Natural killer cell (primary cell): ENCODE results near the gene APCDD1L. TPM values are rescaled to one million over a fixed set of nuclear protein-coding genes. Genes with fewer than 3 reads are reported as not detected.
A peak's percentile ranks its signal among the peaks of the same experiment; 100 is the strongest.
"Not testable (repeated sequence)": the region's sequence is repeated elsewhere in the genome, so short reads cannot be mapped to it uniquely, and the experiment has no call there.

Experiments
- ATAC-seq, 3 donors: fragments of 150-1000 bp in 2 of 3; fragments of 200-7000 bp in 1 of 3; cut with Tn5 transposase; 1 replicate in 1 of 3; 2 replicates in 2 of 3; pipeline ENCODE4 v1.10.0; 2021; ENCODE audit warnings: mild to moderate bottlenecking in 2 of 3, moderate library complexity in 2 of 3
- DNase-seq, 2 donors: peaks; one replicate each; pipeline versions ENCODE4 v3.0.0 to v3.0.0-alpha.2; 2013 to 2021; ENCODE audit warnings: mixed read lengths in 1 of 2
- H3K27ac ChIP-seq: one replicate; pipeline ENCODE4 v1.5.1; 2013; ENCODE audit warnings: mild to moderate bottlenecking, low read length
- H3K27me3 ChIP-seq: one replicate; pipeline ENCODE4 v1.6.1; 2013; ENCODE audit warnings: low read length; ENCODE audit not compliant: control insufficient read depth, insufficient read depth
- H3K36me3 ChIP-seq: one replicate; pipeline ENCODE4 v1.6.1; 2013; ENCODE audit warnings: low read length; ENCODE audit not compliant: control insufficient read depth, insufficient read depth
- H3K4me1 ChIP-seq: one replicate; pipeline ENCODE4 v1.6.1; 2013; ENCODE audit warnings: low read length; ENCODE audit not compliant: control insufficient read depth, insufficient read depth
- H3K4me3 ChIP-seq: one replicate; pipeline ENCODE4 v1.5.1; 2013; ENCODE audit warnings: low read length
- H3K9me3 ChIP-seq: one replicate; pipeline ENCODE4 v1.6.1; 2013; ENCODE audit warnings: low read length; ENCODE audit not compliant: control insufficient read depth, insufficient read depth
- H3K27ac Mint-ChIP-seq, 2 donors: one replicate each; pipeline ENCODE4 v1.8.0; 2022; ENCODE audit warnings: mild to moderate bottlenecking in 2 of 2, mixed read lengths in 2 of 2, moderate library complexity in 1 of 2
- H3K27me3 Mint-ChIP-seq, 2 donors: one replicate each; pipeline ENCODE4 v1.8.0; 2022; ENCODE audit warnings: low read depth in 2 of 2, mixed read lengths in 2 of 2
- H3K36me3 Mint-ChIP-seq: one replicate; pipeline ENCODE4 v1.8.0; 2022; ENCODE audit warnings: mixed read lengths
- H3K4me1 Mint-ChIP-seq, 2 donors: one replicate each; pipeline ENCODE4 v1.8.0; 2022; ENCODE audit warnings: mixed read lengths in 2 of 2
- H3K4me3 Mint-ChIP-seq: one replicate; pipeline ENCODE4 v1.8.0; 2022; ENCODE audit warnings: mild to moderate bottlenecking, moderate library complexity, mixed read lengths
- H3K9me3 Mint-ChIP-seq, 2 donors: one replicate each; pipeline ENCODE4 v1.8.0; 2022; ENCODE audit warnings: mixed read lengths in 2 of 2
- CTCF ChIP-seq: fragments of 200-600 bp; IDR thresholded peaks from one replicate; pipeline ENCODE4 v1.8.0; 2022; ENCODE audit warnings: antibody characterized with exemption
- WGBS: methylation state at CpG from one replicate; pipeline ENCODE4 v1.1.7; 2013; ENCODE audit warnings: missing lambda C conversion rate; ENCODE audit not compliant: insufficient coverage; 5-methylcytosine and 5-hydroxymethylcytosine counted together
- intact Hi-C: fragments of 100-400 bp; cut with micrococcal nuclease; formaldehyde crosslinking; loops from one replicate; pipeline ENCODE4 v1.14.2; 2022
- total RNA-seq, 4 donors: library from RNA; stranded (reverse); fragments of 120-200 nt in 1 of 4; gene quantifications; one replicate each; pipeline versions ENCODE4 v1.2.3 to v1.2.4, GENCODE V29; 2013 to 2022

The APCDD1L gene
- total RNA-seq, 3 donors from 2014 or later (not counting 1 experiment from before 2014, with no cell fraction given): not detected

DNA sequence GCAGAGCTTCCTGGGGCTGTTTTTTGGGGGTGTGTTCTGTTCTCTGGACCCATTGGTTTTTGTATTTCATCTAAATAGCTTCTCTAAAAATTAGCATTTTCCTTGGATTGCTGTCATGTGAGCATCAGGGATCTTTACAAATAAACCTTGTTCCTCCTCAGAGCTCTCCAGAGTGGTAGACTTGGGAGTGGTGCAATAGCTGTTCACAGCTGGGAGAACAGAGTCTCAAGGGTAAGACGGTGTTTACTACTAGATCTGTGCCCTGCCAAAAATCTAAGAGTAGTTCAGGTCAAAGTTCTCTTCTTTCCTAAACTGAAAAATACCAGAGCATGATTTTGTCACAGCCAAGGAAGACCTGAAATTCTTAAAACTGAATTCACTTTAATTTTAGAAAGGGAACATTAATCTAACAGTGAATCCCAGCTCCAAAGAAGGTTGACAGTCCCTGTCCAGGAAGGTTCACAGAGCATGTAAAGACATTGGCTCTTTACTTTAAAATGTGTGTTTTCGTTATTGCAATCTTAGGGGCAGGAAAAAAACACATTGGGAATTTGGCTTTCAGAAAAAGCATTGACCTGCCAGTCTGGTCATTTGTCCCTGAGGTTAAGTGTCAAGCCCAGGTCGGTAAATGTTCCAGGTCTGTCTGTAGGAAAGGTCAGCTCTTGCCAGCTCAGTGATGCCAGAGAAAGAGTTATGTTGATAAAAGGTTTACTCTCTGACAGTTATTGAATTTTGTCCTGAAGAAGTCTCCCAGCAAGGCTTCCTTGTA lies 82.8 kb downstream of the APCDD1L start:
- intact Hi-C loops: no loop called here
- DNase-seq (no peak), ATAC-seq (no peak)
- Mint-ChIP-seq H3K27ac (peak overlapping the region; percentile 8 to 79), H3K4me3 (no peak overlapping the region), H3K9me3 (no peaks in the 10 kb centered on the region), H3K36me3 (no peaks in the 10 kb centered on the region), H3K4me1 (peaks cover 34 to 47% of the 10 kb centered on the region in 2 donors), H3K27me3 (no peaks in the 10 kb centered on the region)
- Histone ChIP-seq H3K36me3 (peaks cover 3% of the 10 kb centered on the region), H3K9me3 (no peaks in the 10 kb centered on the region), H3K4me3 (no peak overlapping the region), H3K27me3 (no peaks in the 10 kb centered on the region), H3K27ac (no peak overlapping the region), H3K4me1 (no peaks in the 10 kb centered on the region)
- TF ChIP-seq CTCF: no peak
- 99% methylated on average over 3 of the region's 3 CpGs for WGBS

DNA sequence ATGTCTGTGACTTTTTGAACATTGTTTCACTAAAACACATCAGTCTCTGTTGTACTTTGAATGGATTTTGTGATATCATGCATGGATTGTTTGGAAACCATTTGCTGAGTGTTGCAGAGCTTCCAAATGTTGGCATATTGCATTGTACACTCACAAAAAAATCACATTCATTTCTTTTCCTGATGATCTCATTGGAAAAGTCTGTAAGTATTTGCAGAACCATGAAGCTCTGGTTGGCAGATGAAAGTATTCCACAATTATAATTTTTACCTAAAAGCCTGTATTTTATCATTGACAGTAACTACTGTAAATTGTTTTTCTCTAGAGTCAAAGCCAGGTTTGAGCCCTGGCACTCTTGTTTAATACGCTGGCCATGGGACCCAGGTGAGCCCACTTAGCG lies 84.1 kb downstream of the APCDD1L start:
- DNase-seq (no peak), ATAC-seq (no peak)
- H3K4me1 ChIP-seq: no peaks in the 10 kb centered on the region
- intact Hi-C loops: no loop called here
- no peak overlapping the region for H3K4me3 Mint-ChIP-seq
- no peak overlapping the region for H3K27ac ChIP-seq
- TF ChIP-seq CTCF: no peak
- H3K4me3 ChIP-seq: no peak overlapping the region
- no peaks in the 10 kb centered on the region for H3K9me3 ChIP-seq
- peaks cover 30 to 45% of the 10 kb centered on the region in 2 donors for H3K4me1 Mint-ChIP-seq
- no peak overlapping the region for H3K27ac Mint-ChIP-seq
- peaks cover 3% of the 10 kb centered on the region for H3K36me3 ChIP-seq
- no peaks in the 10 kb centered on the region for H3K27me3 ChIP-seq
- H3K36me3 Mint-ChIP-seq: no peaks in the 10 kb centered on the region
- 92% methylated on average over 2 of the region's 2 CpGs for WGBS
- H3K9me3 Mint-ChIP-seq: no peaks in the 10 kb centered on the region
- H3K27me3 Mint-ChIP-seq: no peaks in the 10 kb centered on the region

GRCh38 chr20:58429303-58429702 lies 85.9 kb downstream of the APCDD1L start:
- 98% methylated on average over 7 of the region's 7 CpGs for WGBS
- ATAC-seq: no peak
- intact Hi-C loops: no loop called here
- no peaks in the 10 kb centered on the region for H3K36me3 Mint-ChIP-seq
- Histone ChIP-seq H3K9me3 (no peaks in the 10 kb centered on the region), H3K27me3 (no peaks in the 10 kb centered on the region), H3K4me3 (no peak overlapping the region), H3K27ac (no peak overlapping the region), H3K36me3 (peaks cover 5% of the 10 kb centered on the region), H3K4me1 (no peaks in the 10 kb centered on the region)
- no peak for TF ChIP-seq CTCF
- no peaks in the 10 kb centered on the region for H3K9me3 Mint-ChIP-seq
- peaks cover 31 to 38% of the 10 kb centered on the region in 2 donors for H3K4me1 Mint-ChIP-seq
- H3K4me3 Mint-ChIP-seq: no peak overlapping the region
- H3K27ac Mint-ChIP-seq: no peak overlapping the region
- DNase-seq: no peak
- no peaks in the 10 kb centered on the region for H3K27me3 Mint-ChIP-seq

DNA sequence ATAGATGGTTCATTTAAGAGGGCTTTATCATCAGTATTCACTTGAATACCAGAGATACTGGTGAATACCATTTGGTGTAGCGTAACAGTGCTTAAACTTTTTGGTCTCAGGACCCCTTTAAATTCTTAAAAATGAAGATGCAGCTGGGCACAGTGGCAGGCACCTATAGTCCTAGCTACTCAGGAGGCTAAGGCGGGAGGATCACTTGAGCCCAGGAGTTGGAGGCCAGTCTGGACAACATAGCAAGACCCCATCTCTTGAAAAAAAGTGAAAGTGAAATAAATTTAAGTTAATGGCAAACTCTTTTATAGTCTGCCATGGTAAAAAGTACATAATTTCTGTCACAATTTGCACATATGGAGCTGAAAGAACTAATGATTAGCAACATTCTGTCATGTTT lies 86.8 kb downstream of the APCDD1L start:
- no peak for DNase-seq
- Histone ChIP-seq H3K4me1 (no peaks in the 10 kb centered on the region), H3K9me3 (no peaks in the 10 kb centered on the region), H3K27me3 (no peaks in the 10 kb centered on the region), H3K27ac (no peak overlapping the region), H3K4me3 (no peak overlapping the region), H3K36me3 (peaks cover 6% of the 10 kb centered on the region)
- ATAC-seq: no peak
- Mint-ChIP-seq H3K36me3 (no peaks in the 10 kb centered on the region), H3K4me1 (peaks cover 25 to 35% of the 10 kb centered on the region in 2 donors), H3K9me3 (no peaks in the 10 kb centered on the region), H3K4me3 (no peak overlapping the region), H3K27me3 (no peaks in the 10 kb centered on the region), H3K27ac (no peak overlapping the region)
- WGBS: 95% methylated on average over 2 of the region's 2 CpGs
- no peak for TF ChIP-seq CTCF
- intact Hi-C loops: no loop called here

- H3K4me3 ChIP-seq, H3K4me3 Mint-ChIP-seq, DNase-seq, H3K4me1 ChIP-seq, H3K27ac Mint-ChIP-seq, H3K9me3 ChIP-seq, ATAC-seq, intact Hi-C loops, H3K27ac ChIP-seq, H3K9me3 Mint-ChIP-seq, H3K27me3 Mint-ChIP-seq, H3K27me3 ChIP-seq, H3K36me3 Mint-ChIP-seq: not testable (repeated sequence)
- H3K36me3 ChIP-seq: peaks cover 10% of the 10 kb centered on the region
- peaks cover 17 to 27% of the 10 kb centered on the region in 2 donors for H3K4me1 Mint-ChIP-seq
- 100% methylated on average over 3 of the region's 3 CpGs for WGBS
These were observed 87.6 kb downstream of the APCDD1L start for GRCh38 chr20:58427571-58427970.
